NCI-H1694 treated with DMSO at 0.1 percent for 48 hours (cell line): Measurements from ENCODE around the gene SMAD6.

Source experiments
- DNase-seq: peaks from one replicate; lab custom pipeline; 2025; lab: John Stamatoyannopoulos, UW

The SMAD6 gene

DNA sequence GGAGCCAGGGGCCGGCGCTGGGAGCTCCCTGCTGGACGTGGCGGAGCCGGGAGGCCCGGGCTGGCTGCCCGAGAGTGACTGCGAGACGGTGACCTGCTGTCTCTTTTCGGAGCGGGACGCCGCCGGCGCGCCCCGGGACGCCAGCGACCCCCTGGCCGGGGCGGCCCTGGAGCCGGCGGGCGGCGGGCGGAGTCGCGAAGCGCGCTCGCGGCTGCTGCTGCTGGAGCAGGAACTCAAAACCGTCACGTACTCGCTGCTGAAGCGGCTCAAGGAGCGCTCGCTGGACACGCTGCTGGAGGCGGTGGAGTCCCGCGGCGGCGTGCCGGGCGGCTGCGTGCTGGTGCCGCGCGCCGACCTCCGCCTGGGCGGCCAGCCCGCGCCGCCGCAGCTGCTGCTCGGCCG, 1.5 kb downstream of the SMAD6 start:
- no peak for DNase-seq

DNA sequence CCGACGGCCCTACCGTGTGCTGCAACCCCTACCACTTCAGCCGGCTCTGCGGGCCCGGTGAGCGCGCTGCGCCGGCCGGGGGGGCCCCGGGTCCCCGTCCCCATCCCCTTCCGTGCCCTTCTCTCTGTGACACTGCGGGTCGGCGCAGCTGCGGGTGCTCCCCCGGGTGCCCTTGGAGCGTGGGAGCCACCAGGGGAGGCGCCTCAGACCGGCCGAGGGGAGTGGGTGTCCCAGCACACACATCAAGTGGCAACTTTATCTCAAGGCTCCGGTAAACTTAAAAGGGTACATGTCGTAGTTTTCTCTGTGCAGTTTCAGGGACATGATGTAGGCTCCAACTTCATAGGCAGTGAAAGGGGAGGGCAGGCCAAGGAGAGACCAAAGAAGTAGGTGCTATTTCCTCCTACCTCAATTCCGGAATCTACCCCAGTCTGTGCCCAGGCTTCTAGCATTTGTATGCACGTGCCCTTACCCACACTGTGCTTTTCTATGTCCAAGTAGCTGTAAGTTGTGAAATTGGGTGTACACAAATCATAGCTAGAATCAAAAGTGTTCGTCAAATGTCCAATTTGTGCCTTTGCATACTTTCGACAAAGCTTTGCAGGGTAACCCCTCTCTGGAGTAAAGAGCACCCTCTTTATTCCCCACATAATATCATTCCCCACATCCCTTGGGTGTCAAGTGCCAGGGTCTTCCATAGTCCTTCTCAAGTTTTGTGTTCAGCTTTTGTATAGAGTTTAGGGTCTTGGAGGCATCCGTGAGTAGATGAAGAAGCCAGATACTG, 2.2 kb downstream of the SMAD6 start:
- DNase-seq = no peak

DNA sequence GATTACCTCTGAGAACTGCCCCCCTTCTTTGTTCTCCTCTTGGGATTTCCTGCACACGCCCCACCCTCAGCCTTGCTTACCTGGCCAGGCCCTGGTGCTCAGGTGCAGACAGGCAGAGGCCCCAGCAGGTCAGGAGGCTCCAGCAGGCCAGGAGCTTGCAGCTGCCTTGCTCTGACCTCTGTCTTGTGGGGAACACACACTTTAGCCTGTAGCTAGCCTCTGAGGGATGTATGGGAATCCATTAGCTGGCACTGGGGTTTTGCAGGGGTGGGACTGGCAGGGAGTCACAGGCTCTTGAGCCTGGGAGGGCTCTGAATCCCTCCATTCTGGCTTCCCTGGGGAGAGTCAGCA, 2.7 kb downstream of the SMAD6 start:
- DNase-seq = no peak

DNA sequence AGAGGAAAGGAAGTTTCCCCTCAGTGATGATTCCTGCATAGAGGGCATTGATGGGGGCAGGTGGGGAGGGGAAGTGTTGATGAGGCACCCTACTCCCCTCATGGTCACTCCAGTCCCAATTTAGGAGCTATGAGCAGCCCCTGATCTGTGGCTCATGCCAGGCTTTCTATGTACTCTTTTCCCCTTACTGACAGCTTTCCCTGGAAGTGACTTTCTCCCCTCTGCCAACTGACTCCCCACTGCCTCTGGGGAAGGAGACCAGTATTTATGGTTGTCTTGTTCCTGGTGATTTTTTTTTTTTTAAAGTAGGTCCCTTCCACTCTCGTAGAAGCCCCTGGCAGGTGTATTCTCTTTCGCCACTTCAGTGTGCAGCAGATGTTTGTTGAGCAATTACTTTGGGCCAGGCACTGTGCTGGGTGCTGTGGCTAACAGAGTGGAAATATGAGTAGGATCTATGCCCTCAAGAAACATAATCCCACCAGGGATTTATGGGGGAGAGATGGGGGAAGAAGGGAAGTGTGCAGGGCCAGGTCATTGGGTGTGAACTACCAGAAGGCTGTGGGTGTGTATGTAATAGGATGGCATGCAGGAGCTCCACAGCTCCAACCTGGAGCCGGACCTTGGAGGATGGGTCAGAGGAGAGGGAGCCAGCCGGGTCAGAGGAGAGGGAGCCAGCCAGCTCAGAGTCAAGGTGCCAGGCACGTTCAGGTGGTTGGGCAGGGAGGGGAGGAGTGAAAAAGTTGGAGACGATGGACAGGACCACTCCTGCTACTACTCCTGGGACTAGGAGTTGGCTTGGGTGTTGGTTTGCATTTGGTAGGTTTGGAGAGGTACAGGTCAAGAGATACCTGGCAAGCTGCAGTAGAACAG, 3.5 kb downstream of the SMAD6 start:
- no peak for DNase-seq

DNA sequence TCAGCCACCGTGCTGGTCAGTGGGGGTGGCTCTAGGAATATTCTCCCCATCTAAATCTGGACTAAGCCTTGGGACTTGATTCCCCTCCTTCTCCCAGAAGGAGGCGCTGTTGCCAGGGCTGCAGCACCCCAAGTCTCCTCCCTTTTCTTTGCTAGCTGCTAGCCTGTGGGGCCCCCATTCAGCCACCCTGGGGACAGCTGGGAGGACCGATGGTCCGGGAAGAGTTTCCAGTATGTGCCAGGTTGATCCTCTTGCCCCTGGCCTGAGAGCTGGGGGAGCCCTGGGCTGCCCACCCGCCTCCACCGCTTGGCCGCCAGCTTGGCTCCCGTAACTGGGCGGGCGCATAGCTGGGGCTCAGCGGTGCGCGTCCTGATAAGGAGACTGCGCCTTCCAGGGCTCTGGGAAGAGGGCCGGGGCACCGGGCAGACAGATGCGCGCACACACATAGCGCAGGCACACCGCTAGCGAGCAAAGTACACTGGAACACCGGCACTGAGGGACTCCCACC, 4.2 kb downstream of the SMAD6 start:
- DNase-seq = no peak

DNA sequence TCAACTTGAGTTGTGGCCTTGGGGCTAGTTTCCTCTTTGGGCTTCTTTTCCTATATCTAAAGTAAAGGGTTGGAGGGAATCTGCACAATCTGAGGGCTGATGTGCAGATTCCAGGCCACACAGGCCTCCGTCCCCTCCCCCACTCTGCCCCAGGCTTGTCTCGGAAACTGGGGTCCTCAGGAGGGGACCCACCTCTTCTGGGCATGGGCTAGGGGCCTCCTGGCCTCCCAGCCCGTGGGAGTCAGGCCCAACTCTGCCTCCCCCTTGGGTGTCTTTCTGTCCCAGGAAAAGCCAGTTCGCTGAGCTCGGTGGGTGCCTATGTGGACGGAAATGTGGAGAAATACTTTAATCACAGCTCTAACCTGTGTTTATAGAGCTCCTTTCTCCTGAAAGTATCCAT, 4.8 kb downstream of the SMAD6 start:
- no peak for DNase-seq

DNA sequence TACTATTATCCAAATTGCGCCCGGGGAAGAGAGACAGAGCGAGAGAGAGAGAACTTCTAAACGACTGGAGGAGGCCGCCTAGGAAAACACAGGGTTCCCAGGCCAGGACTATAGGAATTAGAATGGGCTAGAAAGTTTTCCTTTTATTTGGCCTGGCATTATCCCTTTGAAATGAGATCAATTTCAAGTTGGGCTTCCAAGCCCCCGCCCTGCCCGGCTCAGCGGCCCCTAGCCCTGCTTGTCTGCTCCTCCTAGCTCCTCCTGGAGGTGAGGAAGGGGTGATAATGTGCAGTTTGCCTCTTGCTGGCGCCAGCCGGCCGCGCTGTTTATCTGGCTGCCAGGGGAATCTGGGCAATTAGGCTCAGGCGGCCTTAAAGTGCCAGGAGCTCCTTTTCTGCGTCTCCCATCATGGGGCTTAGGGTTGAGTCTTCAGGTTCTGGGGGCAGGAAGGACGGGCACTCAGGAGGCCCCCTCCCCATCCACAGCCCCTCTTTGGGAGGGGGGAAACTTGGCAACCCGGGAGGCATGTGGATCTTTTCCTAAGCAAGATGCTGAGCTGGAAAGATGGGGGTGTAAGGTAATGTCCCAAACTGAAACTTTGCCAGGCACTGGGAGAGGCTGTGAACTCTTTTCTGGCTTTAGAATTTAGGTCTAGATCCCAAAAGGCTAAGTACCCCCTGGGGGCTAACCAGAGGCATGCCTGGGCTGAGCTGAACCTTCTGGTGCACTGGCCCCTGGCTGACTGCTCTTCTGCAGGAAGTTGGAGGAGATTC, 5.5 kb downstream of the SMAD6 start:
- peak; percentile 59 for DNase-seq

DNA sequence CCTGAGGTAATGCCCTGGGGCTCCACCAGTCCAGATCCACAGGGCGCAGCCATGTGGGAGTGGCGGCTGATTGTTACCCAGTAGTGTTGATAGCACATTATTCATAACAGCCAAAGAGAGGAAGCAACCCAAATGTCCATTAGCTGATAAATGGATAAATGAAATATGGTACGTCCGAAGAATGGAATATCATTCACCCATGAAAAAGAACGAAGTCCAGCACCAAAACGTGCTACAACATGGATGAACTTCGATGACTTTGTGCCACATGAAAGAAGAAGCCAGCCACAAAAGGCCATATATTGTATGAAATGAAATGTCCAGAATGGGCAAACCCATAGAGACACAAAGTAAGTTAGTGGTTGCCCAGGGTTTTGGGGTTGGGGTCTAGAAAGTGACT, 6.4 kb downstream of the SMAD6 start:
- DNase-seq = no peak

DNA sequence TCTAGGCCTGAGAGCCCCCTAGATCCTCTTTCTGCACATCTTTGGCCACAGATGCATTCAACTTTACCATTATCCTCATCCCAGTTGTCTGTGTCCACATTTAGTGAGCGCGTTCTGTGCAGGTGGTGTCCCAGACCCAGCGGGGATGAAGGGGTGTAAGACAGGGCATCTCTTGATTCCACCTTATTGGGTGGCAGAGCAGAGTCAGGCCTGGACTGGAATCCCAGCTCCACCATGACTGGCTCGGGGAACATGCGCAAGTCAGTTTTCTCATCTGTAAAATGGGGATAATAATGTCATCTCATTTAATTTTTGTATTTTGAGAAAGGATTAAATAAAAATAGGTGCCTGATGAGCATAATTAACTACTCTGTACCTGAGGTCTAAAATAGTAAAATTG, 7.8 kb downstream of the SMAD6 start:
- DNase-seq = no peak

DNA sequence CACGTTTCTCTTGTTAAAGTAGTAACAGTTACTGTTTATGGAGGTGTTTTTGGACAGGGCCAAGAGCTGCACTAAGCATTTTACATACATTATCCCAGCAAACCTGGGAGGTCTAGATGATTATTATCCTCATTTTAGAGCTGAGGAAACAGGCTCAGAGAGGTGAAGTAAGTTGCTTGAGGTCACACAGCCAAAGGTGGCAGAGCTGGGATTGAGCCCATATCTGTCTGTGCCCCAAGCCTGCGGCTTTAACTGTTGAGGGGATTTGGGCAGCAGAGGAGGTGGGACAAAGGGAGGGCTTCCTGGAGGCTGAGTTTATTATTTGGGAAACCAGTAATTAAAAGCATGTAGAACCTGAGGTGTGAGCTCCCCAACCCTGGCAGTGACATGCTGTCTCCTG, 9.2 kb downstream of the SMAD6 start:
- DNase-seq = no peak

DNA sequence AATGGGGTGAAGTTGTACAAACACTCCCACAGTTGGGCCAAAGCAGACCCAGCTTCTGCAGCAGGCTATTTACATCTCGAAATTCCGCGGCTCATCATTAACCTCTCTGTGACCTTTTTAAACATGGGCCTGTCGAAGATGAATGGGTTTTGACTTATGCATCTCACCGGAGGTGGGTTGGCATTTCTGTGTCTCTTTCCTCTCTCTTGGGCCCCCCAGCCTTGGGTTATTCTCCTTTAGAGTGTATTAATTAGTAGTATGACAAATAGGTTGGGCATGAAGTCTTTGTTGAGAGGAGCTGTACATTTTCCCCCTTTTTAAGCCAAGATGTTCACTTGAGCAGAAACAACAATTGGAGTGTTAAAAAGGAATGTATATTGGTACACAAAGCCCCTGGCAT, 9.8 kb downstream of the SMAD6 start:
- DNase-seq = no peak

DNA sequence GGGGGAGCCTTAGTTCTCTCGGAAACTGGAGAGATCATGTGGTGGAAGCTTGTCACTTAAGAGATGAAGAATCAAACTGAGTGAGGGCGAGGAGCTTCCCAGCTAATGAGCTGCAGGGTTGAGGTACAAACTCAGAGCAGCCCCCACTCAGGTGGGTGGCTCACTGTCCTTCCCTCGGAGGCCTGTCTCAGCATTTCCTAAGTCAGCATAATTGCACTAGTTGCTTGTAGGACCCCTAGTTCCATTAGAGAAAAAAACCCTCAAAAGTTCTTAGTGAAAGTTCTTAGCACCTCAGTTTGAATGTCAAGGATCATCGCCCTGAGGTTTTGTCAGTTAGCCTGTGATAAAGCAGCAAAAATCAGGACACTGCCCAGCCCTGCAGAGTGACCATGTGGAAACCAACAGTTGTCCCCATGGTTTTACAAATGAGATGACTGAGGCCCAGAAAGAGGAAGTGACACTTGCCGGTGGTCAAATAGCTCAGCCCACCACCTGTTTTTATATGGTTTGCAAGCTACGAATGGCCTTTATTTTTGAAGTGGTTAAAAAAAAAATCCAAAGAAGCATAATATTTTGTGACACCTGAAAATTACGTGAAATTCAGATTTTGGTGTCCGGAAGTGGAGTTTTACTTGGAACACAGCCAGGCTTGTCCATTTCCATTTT, 11.9 kb downstream of the SMAD6 start:
- DNase-seq = no peak

DNA sequence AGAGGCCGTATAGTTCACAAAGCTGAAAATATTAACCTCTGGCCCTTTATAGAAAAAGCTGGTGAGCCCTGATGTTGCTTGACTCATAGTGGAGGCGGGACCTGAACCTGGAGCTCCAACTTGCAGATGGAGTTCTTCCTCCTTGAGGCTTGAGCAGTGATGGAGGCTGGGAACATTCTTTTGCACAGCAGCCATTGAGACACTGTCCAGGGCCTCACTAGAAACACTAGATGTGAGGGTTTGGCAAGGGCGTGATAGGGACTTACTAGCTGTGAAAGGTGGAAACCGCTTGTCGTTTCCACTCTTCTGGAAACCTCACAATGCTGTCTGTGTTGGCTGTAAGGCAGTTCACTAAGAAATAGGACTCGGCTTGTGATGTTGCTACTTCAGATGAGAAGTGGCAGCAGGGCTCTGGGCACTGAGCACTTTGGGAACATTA, 12.5 kb downstream of the SMAD6 start:
- DNase-seq = no peak

DNA sequence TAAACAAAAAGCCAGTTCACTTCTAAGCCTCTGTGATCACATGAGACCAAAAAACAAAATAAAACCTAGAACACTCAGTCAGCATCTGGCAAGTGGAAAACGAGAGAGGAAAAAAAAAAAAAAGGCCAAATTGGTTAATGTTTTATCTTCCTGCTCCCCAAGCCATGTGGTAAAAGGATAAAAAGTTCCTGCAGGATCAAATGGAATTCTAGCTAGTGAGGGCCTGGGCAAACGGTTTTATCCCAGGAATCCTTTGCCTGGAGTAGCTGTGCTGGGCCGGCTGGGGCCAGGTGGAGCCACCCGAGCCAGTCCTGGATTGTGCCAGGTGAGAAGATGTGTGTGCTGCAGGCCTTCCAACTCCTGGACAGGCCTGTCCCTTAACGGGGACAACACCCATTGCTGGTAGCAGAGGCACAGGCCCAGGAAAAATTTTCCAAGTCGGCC, 13.2 kb downstream of the SMAD6 start:
- no peak for DNase-seq

DNA sequence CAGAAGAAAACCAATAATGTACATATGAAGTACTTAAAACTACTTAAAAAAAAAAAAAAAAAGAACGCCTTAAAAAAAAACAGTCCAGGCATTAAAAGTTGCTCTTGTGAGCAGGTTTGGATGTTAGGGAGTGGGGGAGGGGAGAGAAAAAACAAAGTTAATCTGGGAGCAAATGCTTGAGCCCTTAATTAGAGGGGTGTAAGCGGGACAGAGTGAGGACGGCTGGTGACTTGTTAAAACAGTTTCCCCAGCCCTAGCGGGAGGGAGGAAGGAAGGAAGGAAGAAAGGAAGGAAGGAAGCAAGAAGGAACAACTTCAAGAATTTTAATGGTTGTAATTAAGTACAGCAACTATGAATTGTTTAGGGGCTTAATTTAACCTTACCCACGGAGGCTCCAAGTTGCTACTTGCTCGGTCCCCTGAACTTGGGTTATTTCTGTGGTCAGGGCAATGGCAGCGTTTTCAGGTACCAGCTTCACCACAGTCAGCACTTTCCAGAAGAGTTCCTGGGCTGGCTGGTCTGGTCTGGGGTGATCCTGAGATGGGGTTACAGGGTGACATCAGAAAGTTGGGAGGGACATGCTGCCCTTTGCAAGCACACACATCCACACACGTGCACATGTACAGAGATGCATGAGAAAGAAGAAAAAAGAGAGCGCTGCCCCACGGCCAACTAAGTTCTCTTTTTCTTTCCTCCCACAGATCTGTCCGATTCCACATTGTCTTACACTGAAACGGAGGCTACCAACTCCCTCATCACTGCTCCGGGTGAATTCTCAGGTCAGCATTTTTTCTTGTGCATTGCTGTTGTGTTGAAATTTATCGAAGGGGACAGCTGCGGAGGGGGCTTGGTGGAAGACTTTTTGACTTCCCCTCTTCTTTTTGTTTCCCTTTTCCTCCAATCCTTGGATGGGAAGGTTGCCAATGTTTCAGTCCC, 14.0 kb downstream of the SMAD6 start:
- no peak for DNase-seq

DNA sequence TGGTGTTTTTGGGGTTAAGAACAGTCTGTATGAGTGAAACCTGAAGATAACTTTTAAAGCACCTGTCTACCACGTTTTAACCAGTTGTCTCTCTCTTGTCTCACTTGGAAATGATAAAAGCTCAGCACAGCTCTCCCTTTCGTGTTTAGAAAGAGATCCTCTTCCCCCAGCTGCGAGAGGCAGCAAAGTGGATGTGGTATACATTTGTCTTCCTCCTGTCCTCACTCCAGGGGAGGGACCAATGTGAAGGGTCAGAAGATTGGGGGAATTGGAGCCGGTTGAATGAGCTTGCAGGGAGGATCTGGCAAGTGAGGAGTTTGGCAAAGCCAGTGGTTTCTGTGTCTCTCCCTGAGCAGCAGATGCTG, 14.6 kb downstream of the SMAD6 start:
- no peak for DNase-seq

DNA sequence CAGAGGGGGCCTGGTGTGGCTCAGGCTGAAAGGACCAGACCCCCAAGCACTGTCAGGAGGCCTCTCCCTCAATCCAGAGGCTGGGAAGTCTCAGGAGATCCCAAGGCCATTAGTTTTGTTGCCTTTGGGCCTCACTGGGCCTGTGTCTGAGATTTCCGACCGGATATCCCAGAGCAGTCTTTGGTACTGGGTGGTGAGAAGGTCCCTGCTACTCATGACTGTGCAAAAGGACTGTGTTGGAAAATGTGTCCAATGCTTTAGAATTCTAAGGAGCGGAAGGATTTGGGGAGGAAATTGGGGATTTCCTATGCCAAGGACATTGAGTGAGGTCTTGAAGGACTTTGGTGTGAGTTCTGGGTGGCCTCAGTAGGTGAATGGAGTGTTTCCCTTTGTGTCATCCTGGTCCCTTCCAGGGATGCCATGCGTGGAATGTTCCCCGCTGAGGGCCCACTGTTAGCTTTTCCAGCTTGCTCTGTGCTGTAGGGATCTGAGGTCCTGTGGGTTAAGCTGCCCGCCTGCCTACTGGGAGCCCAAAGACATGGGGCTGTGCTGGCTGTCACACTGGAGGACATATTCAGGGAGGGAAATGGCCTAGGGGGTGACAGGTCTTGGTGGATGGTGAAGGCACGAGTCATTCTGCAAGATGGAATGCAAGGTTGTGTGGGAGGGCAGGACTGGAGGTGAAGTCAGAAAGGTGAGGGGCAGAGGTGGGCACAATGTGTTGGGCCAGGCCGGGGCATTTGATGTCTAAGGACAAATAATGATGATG, 16.4 kb downstream of the SMAD6 start:
- no peak for DNase-seq

DNA sequence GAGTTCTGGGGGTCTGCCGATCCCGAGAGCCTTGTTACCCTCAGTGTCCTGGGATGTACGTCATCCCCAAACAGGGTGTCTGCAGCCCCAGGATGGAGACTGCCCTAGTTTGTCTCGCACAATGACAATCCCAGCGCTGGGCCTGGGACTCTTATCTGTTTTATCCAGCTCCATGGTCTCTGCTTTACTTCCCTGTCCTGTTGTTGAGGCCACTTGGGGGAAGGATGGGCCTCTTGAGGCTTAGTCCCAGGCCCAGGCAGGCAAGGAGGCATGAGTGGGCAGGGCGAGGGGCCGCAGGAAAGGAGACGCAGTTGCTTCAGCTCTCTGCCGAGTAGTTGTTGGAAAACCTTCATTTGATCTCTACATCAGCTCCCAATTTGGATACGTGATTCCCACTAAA, 17.4 kb downstream of the SMAD6 start:
- no peak for DNase-seq

DNA sequence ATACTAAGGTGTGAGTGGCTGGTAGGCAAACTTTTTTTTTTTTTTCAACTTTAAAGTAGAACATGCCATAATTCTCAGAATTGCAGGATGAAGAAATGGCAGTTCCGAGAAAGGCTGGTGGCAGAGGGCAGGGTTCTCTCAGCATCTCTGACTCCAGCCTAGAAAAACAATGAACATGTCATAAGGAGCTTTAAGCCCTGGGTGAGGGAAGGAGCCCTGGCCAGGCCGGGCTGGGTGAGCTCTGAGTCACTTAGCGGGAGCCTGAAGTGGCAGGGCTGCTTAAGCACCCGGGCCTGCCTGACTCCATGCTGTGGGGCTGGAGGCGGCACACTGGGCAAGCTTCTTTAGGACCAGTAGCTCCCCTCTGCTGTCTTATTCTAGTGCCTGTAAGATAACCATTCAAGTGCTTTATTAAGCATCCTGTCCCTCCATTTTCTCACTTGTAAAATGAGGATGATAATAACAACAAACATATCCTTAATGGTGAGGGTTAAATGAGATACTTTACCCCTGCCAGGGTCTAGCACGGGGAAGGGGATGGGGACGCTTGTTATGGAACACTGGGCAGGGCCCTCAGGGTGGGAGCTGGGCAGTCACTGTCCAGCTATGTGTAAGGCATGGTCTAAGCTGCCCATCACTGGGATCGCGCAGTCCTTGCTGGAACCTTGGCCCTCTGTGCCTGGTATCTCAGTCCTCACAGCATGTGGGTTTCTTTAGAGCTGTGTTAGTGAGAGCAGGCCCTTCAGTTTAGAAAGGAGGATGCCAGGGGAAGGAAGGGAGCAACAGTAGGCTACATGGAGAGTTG, 18.4 kb downstream of the SMAD6 start:
- DNase-seq = no peak
